Measurements from ENCODE around the gene HTRA1. TPM values are rescaled to one million over a fixed set of nuclear protein-coding genes. Genes with fewer than 3 reads are reported as not detected.

Gene HTRA1
- total and polyA plus RNA-seq, 7 donors = 11.4 to 30.8 (median 11.8) TPM

GRCh38 chr10:122477436-122477835 lies 16.1 kb downstream of the HTRA1 start:
- ATAC-seq (no peak), DNase-seq (no peak)
- Histone ChIP-seq H3K36me3 (ENCODE audit: insufficient read depth in 1 of 2, low read depth in 1 of 2) (no peaks in the 10 kb centered on the region), H3K4me3 (no peak overlapping the region), H3K27me3 (ENCODE audit: insufficient read depth in 3 of 3, low read length in 2 of 3) (no peaks in the 10 kb centered on the region), H3K27ac (no peak overlapping the region), H3K4me1 (peaks cover 19% of the 10 kb centered on the region), H3K9me3 (no peaks in the 10 kb centered on the region)
- 89 to 96% (median 96%) methylated on average over 5 of the region's 5 CpGs for WGBS, 3 donors
- intact Hi-C loops (cut with DNase I) = no loop called here
- no peak for TF ChIP-seq CTCF (IDR thresholded peaks at IDR 0.05)

GRCh38 chr10:122478971-122479370 lies 17.6 kb downstream of the HTRA1 start:
- ATAC-seq (no peak), DNase-seq (no peak)
- Histone ChIP-seq H3K9me3 (no peaks in the 10 kb centered on the region), H3K4me1 (peaks cover 19% of the 10 kb centered on the region), H3K36me3 (ENCODE audit: insufficient read depth in 1 of 2, low read depth in 1 of 2) (no peaks in the 10 kb centered on the region), H3K27ac (no peak overlapping the region), H3K4me3 (no peak overlapping the region), H3K27me3 (ENCODE audit: insufficient read depth in 3 of 3, low read length in 2 of 3) (no peaks in the 10 kb centered on the region)
- TF ChIP-seq CTCF (IDR thresholded peaks at IDR 0.05) = no peak
- 62 to 79% (median 71%) methylated on average over 7 of the region's 7 CpGs for WGBS, 3 donors
- intact Hi-C loops (cut with DNase I) = no loop called here

- intact Hi-C loops (cut with DNase I) = no loop called here
- H3K27me3 ChIP-seq (ENCODE audit: insufficient read depth in 3 of 3, low read length in 2 of 3) = no peaks in the 10 kb centered on the region
- TF ChIP-seq CTCF (IDR thresholded peaks at IDR 0.05) = no peak
- H3K4me1 ChIP-seq = peaks cover 7% of the 10 kb centered on the region
- H3K4me3 ChIP-seq = no peak overlapping the region
- no peak overlapping the region for H3K27ac ChIP-seq
- no peaks in the 10 kb centered on the region for H3K36me3 ChIP-seq (ENCODE audit: insufficient read depth in 1 of 2, low read depth in 1 of 2)
- ATAC-seq = no peak
- no peak for DNase-seq
- H3K9me3 ChIP-seq = no peaks in the 10 kb centered on the region
- WGBS, 3 donors = 94 to 99% (median 97%) methylated on average over 10 of the region's 10 CpGs
Observed at GRCh38 chr10:122480146-122480833, 18.9 kb downstream of the HTRA1 start.

GRCh38 chr10:122481296-122482056 lies 20.1 kb downstream of the HTRA1 start:
- intact Hi-C loops (cut with DNase I) = no loop called here
- no peak for ATAC-seq
- H3K4me1 ChIP-seq = peaks cover 5% of the 10 kb centered on the region

More at GRCh38 chr10:122481296-122482056, 20.1 kb downstream of the HTRA1 start:
- no peaks in the 10 kb centered on the region for H3K36me3 ChIP-seq (ENCODE audit: insufficient read depth in 1 of 2, low read depth in 1 of 2)
- H3K4me3 ChIP-seq = no peak overlapping the region
- DNase-seq = no peak
- H3K27me3 ChIP-seq (ENCODE audit: insufficient read depth in 3 of 3, low read length in 2 of 3) = no peaks in the 10 kb centered on the region
- TF ChIP-seq CTCF (IDR thresholded peaks at IDR 0.05) = no peak
- no peak overlapping the region for H3K27ac ChIP-seq
- no peaks in the 10 kb centered on the region for H3K9me3 ChIP-seq
- WGBS, 3 donors = 87 to 92% (median 88%) methylated on average over 6 of the region's 6 CpGs

All from psoas muscle (tissue), 8 donors.